ENCODE results near the gene SELENOH. TPM values are rescaled to one million over a fixed set of nuclear protein-coding genes. Genes with fewer than 3 reads are reported as not detected.

Gene SELENOH
- polyA plus RNA-seq, 1 donor = 67.3 TPM

DNA sequence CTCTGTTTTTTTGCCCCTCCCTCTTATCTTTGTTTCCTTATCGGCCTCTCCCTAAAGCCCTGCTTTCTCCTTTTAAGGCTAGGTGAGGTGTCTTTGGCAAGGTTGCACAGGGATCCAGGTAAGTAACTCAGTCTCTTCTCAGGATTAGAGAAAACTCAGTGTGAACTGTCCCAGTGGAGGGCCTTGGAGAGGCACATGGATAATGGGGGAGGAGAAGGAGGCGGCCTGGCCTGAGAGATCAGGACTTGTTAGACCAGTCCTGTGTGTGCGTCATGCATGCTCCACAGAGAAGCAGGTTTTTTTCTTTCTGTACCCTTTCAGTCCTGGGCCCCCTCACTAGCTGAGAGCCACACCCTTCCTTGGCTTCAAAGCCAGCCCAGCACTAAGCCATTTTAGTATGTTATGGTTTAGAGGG lies 40.2 kb downstream of the SELENOH start:
- no peak for DNase-seq (ENCODE audit: low read depth)

DNA sequence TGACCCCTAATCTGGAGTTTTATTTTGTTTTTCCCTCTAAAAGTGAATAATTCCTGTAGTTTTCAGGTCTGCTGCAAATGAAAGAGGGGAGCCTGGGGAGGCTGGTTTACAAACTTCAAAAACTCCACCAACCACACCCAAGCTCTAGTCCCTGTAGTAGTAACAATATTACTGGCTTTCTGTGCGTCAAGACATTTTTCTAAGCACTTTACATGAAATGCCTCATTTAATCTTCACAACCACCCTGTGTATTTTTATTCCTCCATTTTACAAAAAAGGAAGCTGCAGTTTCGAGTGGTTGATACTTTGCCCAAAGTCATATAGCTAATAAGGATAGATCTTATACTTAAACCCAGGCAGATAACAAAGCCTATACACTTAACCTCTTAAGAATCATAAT lies 43.8 kb downstream of the SELENOH start:
- no peak for DNase-seq (ENCODE audit: low read depth)

- no peak for DNase-seq (ENCODE audit: low read depth)
Observed at GRCh38 chr11:57786436-57786835, 45.1 kb downstream of the SELENOH start.

DNA sequence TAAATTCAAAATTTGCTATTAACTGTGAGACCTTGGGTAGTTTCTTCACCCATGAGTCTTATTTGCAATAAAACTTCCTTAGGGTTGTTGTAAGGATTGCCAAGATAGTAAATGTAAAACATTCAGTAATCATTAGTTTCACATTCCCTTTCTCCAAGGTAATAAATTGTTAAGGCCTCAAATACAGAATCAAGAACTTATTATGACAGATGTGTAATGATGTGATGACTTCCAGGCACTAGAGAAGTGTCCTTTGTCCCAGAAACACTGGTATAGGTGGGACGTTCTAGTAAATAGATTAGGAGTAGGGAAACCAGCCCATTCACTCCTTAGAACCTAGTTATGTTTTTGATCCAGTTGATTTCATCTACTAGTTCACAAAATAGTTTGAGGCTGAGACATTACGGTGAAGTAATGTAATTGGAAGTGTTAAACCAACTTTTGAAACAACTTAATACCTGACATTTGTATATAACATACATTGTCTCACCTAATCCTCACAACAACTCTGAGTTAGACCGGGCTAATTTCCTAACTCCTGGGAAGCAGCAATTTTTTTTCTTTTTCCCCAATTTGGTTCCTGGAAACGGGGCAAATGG lies 45.8 kb downstream of the SELENOH start:
- DNase-seq (ENCODE audit: low read depth) = no peak

DNA sequence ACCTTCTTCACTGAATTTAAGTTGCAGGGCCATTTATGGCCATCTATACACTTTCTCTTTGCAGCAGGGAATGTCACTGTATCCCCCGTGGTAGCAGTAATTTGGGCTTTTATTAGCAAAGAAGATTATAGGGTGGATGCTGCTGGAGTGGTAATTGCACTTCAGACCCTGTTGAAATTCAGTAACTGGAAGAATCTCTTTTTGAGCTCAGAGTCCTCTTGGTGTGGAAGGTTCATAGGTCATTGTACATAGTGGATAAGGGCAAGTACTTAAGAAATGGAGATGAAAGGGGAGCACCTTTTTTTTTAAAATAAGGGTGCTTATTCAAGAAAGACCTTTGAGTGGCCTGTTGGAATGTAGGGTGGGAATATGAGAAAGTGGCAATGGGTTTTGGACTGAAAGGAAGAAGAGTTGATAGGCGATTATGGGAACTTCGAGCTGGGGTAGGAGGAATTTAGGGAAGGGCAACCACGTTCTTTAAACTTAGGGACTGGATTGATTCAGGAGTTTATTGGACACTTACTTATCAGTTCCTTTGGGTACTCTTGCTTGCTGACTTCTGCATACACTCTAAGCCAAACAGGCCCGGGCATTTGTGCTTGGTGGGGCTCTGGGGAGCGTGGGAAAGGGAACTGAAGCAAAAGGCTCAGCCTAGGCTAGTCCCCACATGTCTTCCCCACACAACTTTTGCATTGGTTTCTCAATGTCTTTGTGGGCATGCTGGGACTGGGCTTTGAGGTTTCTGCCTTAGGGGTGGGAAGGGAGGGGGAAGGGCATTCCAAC lies 46.8 kb downstream of the SELENOH start:
- no peak for DNase-seq (ENCODE audit: low read depth)

- no peak for DNase-seq (ENCODE audit: low read depth)
Observed at GRCh38 chr11:57788703-57789088, 47.4 kb downstream of the SELENOH start.

GRCh38 chr11:57791321-57792059 lies 50.2 kb downstream of the SELENOH start:
- DNase-seq (ENCODE audit: low read depth) = no peak

DNA sequence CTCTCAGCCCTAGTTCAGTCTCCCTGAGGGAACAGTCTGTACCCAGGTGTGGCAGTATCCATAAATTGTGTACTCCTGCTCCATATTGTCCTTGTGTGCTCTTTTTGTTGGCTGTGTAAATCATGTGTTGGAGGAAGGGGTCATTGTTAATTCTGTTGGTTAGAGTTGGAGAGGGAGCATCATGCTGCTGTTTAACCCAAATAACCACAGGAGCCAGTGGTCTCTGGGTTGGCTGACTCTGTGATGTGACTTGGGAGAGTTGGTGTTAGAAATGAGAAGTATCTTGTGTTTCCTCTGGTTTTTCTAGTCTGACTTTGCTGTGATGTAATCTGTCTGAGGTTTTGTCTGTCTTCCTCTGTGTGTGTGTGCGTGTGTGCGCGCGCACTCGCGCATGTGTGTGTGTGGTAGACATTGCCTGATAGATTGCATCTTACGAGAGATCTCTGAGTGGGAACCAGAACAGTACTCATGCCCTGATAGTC lies 50.8 kb downstream of the SELENOH start:
- no peak for DNase-seq (ENCODE audit: low read depth)

DNA sequence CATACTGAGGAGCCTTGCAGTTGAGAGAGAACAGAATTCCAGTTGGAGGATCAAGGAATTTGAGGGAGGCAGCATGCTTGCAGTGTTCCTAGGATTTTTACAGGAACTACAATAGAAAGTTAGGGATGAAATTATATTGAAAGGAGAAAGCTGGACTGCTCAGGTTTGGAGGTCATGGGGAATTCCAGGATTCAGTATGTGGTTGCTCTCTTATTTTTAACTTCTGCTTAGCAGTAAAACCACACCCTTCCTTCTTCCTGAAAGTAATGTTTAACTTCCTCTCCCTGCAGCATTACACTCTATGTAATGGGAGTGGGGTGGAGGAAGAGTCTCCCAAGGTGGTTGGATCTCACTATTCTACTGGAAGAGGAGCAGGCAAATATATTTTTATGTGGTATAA lies 51.6 kb downstream of the SELENOH start:
- no peak for DNase-seq (ENCODE audit: low read depth)

Other genes starting within 250 kb of the SELENOH start
- gene SLC43A1, start 225.8 kb upstream of the SELENOH start, polyA plus RNA-seq (ENCODE audit: insufficient read length) = 14.1 TPM
- 40.7 TPM for gene TIMM10, start 210.7 kb upstream of the SELENOH start, polyA plus RNA-seq (ENCODE audit: insufficient read length)
- 246 TPM for gene SMTNL1, start 203.9 kb upstream of the SELENOH start, polyA plus RNA-seq (ENCODE audit: insufficient read length)
- 24.6 TPM for gene UBE2L6, start 173.8 kb upstream of the SELENOH start, polyA plus RNA-seq (ENCODE audit: insufficient read length)
- gene SERPING1, start 143.8 kb upstream of the SELENOH start, polyA plus RNA-seq (ENCODE audit: insufficient read length) = 88.8 TPM
- gene YPEL4, start 91.6 kb upstream of the SELENOH start, polyA plus RNA-seq (ENCODE audit: insufficient read length) = 2.1 TPM
- gene CLP1, start 83.7 kb upstream of the SELENOH start, polyA plus RNA-seq (ENCODE audit: insufficient read length) = 8.5 TPM
- gene ZDHHC5, start 73.4 kb upstream of the SELENOH start, polyA plus RNA-seq (ENCODE audit: insufficient read length) = 31.0 TPM
- gene MED19, start 29.3 kb upstream of the SELENOH start, polyA plus RNA-seq (ENCODE audit: insufficient read length) = 13.2 TPM
- 53.8 TPM for gene TMX2, start 28.9 kb upstream of the SELENOH start, polyA plus RNA-seq (ENCODE audit: insufficient read length)
- 0.19 TPM for gene BTBD18, start 10.3 kb downstream of the SELENOH start, polyA plus RNA-seq (ENCODE audit: insufficient read length)
- gene CTNND1, start 20.3 kb downstream of the SELENOH start, polyA plus RNA-seq (ENCODE audit: insufficient read length) = 131 TPM